Fibroblast of upper back skin (primary cell): ENCODE data around the gene SUFU.

Experiments
- DNase-seq: peaks from one replicate; pipeline ENCODE4 v3.0.0-alpha.2; 2013

SUFU gene

DNA sequence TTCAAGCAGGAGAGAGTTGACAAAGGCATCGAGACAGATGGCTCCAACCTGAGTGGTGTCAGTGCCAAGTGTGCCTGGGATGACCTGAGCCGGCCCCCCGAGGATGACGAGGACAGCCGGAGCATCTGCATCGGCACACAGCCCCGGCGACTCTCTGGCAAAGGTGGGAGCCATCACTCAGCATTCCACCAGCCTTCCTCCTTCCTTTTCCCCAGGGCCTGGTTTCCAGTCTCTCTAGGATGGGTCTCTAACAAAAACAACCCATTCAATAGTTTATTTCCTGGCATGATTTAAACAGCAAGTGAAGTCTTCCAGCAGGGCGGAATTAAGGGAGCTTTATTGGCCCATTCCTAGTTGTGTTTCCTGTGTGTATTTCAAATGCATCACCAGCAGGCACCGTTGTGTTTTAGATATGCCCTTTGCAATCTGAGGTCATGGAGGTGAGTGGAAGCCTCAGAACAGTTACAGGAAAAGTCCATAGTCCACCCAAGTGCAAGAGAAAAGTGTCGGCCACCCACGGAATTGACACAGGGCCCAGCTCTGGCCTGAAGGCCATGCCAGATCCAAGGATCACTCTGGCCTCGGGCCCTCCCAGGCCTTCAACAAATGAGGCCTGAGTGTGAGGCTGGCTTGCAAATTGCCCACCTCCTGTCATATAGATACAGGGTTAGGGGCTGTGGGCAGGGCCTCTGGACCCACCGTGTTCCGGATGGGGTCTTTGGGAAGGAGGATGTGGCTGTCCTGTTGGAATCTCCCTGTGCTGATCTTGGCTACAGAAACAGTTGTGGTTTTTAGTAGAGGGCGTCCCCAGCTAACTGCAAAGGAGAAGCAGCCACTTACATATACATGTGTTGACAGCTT, 93.6 kb downstream of the SUFU start:
- no peak for DNase-seq

DNA sequence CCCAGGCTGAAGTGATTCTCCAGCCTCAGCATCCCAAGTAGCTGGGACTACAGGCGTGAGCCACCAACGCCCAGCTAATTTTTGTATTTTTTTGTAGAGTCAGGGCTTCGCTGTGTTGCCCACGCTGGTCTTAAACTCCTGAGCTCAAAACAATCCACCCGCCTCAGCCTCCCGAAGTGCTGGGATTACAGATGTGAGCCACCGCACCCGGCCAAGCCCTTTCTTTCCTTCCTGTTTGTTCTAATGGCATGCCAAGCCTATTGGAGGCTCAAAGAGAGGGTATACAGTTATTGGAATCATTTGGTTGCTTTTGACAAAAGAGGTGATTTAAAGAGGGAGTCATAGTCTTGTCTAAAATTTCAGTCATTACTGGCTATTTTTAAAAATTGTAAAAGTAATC, 94.5 kb downstream of the SUFU start:
- no peak for DNase-seq

DNA sequence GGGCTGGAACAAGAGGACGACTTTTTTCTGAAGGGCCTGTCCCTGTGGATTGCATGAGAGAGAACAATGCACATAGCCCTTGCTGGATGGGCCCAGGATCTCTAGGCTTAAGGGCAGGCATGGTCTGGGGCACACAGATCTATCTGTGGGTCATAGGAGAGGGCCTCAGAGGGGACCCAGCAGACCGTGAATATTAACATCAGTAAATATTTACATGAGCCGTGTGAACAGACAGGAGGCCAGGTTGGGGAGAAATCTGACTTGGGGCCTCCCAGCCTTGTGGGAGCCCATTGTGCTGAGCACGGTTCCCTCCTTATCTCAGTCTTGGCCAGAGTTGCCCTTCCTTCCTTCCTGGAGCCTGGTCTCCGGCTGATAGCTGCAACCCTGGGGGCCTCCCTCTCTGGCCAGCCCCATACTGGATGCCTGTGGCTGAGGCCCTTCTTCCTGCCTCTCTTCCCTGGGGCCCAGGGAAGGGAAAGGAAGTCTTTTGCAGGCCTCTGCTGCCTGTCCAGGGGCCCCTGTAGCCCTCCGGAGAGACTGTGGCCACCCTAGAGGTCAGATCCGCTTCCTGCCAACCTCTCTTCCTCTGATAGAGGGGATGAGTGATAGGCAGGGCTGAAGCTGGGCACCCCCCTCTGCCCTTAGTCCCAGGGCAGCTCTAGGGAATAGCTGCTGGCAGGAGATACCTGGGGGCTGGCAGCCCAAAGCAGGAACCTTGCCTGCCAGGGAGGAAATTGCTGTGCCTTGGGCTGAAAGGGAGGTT, 96.0 kb downstream of the SUFU start:
- peak; percentile 48 for DNase-seq

DNA sequence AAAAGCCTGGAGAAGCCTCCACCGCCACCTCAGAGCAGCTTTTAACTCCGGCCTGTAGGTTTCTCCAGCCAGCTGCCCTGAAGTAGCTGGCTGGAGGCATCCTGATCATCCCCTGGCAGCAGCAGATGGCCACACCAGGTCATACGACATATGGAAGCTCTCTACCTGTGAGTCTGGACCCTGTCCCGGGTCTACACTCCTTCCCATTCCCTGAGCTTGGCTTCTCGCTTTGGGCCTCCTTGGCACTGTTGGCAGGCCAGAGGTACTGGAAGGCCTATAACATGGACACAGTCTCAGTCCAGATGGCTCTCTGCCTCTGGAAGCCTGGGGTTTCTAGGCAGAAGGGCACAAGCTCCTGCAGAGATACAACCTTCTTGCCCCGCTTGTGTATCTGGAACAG, 97.0 kb downstream of the SUFU start:
- no peak for DNase-seq

DNA sequence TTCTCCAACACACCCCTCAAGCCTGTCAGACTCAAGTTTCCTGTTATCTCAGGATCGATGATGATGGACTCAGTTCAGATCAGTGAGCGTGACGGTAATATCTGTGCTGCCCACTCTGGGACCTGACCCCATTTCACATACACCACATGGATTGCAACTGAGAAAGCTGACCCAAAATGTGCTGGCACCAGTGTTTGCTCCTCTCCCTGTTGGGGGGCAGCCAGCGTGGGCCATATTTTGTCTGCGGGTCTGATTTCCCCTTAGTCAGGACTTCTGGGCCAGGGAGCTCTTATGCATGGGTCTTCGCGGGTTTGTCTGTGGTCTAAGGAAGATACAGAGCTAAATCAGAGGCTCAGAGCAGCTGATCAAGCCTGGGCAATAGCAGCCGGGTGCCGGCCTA, 97.9 kb downstream of the SUFU start:
- no peak for DNase-seq

DNA sequence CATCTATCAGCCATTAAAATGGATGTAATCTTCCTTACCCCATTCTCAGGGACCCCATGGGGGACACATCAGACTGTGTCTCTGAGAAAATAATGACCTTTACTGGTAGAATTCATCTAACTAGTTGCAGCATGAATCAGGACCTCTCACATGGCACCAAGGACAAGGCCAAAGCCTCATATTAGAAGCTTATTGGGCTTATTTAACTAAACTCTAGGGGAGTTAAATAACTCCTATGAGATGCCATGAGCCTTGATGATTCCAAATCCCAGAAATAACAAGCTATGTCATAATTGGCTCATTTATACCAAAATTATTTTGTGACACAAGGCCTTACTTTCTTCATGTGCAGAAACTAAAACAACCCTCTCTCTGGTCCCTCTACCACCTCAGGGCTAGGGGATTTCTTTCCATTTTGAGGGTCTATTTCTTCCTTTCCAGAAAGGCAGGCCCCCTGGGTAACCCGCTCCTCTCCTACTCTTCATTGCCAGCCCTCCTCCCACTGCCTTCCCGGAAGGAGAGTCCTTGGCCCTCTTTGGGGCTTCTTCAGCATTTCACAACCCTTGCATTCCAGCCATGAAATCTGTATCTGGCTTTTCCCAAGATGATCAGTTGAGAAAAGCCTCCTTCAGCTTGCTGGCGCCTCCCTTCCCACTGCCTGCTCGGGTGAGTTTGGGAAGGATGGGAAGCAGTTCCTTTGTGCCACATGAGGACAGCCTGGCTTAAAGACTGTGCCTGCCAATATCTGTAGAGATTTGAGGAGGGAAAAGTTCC, 98.7 kb downstream of the SUFU start:
- DNase-seq: peak; percentile 52

GRCh38 chr10:102603946-102604345, 100.2 kb downstream of the SUFU start:
- no peak for DNase-seq

DNA sequence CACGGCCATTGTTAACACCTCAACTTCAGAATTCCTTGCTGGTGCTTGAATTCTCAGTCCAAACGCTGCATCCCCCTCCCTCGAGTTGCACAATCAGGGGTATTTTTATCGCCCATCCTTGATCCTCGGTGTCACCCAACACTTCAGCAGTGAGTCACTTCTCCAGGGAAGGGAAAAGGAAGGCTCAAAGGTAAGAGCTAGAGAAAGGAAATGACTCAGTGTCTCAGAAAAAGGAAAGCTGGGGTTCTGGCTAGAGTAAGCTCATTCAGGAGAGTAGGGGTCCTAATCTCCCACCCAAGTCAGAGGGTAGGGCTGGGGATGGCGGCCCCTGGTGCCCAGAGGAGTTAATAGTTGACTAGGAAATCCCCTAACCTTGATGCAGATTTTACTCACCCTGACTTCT, 100.7 kb downstream of the SUFU start:
- peak; percentile 87 for DNase-seq

- peak; percentile 32 for DNase-seq
Measured at GRCh38 chr10:102605712-102606111, 101.9 kb downstream of the SUFU start.

GRCh38 chr10:102608487-102608886, 104.7 kb downstream of the SUFU start:
- no peak for DNase-seq

DNA sequence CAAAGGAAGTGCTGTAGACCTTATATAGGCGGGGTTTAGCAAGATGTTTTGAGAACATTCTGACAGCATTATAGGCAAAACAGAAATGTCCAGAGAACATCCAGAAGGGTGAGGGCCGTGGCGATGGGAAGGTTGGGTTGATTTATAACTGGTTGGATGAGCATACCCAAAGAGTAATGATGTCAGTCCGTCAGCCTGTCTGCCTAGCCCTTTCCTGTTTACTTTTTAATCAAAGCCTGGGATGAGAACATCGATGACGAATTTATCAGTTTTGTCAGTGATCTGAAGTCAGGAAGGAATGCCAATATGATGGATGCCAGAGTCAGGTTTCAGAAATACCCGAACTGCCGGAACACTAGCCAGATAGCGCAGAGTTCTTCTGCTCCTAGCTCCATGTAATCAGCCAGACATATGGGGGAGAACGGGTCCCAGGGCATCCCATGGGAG, 106.7 kb downstream of the SUFU start:
- no peak for DNase-seq

GRCh38 chr10:102611514-102612087, 107.8 kb downstream of the SUFU start:
- no peak for DNase-seq

- DNase-seq: no peak
Measured at GRCh38 chr10:102612964-102613275, 109.1 kb downstream of the SUFU start.

DNA sequence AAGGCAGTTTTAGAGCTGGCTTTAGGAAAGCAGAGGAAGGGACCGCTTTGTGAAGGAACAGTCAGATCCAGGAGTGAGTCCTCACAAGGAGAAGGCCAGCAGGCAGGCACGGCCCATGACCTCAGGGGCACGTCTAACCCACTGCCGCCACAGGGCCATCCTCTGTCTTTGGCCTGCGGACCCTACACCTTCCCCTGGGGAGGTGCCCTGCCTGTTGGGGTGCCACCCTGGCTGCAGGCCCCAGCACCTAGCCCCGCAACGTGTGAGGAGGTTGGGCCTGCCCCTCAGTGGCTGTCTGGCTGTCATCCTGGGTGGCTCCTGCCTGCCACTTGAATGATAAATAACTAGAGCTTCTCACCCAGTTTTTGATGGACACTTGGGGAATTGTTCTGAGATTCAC, 109.5 kb downstream of the SUFU start:
- DNase-seq: no peak

DNA sequence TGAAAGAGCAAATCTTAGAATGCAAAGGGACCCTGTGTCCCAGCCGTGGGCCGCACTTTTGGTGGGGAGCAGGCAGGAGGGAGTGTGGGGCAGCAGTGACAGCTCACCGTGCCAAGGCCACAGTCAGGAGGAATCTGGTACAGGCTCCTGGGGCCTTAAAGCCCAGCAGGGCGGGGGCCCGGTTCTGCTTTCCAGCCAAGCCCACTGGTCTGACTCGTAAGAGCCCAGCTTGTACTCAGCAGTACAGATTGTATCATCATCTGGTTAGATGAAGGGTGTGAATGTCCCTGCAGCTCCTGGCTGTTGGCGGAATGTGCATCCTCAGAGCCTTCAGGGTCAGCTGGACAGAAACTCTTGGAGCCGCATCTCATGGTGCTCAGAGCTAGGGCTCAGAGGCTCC, 110.0 kb downstream of the SUFU start:
- DNase-seq: no peak

- DNase-seq: no peak
Measured at GRCh38 chr10:102614888-102615287, 111.1 kb downstream of the SUFU start.

- no peak for DNase-seq
Measured at GRCh38 chr10:102615361-102615760, 111.6 kb downstream of the SUFU start.

DNA sequence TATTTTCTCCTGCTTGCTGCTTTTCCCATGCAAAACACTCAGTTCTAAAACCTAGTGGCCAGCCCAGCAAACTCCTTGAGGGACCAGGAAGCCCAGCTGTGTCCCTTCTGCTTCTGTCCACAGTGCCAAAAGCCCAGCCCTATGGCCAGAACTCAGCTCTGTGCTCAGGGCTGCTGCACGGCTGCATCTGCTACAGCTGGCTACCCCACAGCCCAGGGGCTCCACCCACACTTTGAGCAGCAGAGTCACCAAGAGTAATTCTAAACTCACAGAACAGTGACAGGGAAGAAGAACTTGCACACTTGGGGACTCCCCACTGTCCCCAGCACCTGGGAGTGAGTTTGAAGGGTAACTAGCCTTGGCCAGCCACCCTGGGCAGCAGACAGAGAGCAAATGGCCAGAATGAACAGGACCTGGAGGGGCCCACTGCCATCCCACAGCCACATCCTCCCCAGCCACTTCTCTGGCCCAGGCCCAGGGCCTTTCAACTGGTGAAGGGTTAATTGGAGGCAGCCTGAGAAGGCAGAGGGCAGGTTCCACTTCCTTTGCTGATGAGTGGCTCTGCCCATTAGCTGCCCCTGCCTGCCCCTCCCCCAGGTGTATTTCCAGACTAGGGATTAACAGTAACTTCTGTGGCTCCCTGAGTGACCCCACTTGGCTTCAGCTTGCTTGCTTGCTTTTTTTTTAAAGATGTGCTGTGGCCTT, 112.4 kb downstream of the SUFU start:
- DNase-seq: no peak

GRCh38 chr10:102617041-102617440, 113.3 kb downstream of the SUFU start:
- DNase-seq: no peak

DNA sequence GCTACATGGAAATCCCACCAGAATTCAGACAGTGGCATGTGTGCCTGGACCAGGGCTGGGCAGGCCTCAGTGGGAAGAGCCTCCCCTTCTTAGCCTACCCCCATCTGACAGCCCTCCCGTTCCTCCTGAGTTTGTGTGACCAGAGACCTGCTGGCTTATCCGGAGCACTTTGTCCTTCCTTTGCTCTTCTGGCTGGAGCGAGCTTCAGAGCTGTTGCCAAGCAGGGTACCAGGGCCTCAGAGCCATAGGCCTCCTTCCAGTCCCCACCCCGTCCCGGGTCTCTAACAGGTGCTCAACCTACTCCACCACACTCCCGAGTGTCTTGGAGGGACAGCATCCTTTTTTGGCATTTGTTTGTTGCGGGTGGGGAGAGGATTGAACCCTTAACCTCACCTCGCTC, 114.0 kb downstream of the SUFU start:
- DNase-seq: no peak

DNA sequence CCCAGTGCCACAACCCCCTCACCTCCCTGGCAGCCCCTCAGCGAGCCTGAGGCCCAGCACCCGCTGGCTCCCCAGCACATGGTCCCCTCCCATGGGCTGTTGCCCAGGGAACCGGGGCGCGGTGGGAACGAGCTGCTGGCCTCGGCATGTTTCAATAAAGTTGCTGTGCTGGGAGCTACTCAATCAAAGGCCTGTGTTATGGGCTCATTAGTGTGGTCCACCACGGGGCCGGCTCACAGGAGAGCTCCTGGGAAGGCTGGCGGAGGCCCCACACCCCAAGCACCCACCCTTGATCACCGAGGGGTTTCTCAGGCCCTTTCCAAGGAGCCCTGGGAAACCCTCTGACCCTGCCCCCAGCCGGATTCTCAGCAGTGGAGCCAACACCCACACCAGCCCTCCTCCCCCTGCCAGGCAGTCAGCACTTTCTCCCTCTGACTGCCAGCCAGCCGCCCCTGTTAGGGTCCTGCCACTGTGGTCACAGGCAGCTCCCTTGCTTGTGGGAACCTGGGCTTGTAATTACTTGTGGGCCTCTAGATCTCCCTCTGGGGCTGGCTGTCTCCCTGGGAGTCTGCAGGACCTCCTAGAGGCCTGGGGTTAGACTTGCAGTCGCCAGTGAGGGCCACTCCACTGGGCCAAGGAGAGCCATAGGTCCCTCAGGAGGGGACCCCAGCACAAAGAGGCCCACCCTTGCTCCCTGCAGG, 115.7 kb downstream of the SUFU start:
- DNase-seq: no peak

GRCh38 chr10:102620138-102620590, 116.4 kb downstream of the SUFU start:
- DNase-seq: no peak
